ENCODE measurements around the gene ELF4. TPM values are rescaled to one million over a fixed set of nuclear protein-coding genes. Genes with fewer than 3 reads are reported as not detected.

Gene ELF4
- total and polyA plus RNA-seq, 9 of the 15 experiments (the other 6 are each of a cell fraction or from before 2014, with no cell fraction given) = 5.9 to 55.8 (median 25.2) TPM

DNA sequence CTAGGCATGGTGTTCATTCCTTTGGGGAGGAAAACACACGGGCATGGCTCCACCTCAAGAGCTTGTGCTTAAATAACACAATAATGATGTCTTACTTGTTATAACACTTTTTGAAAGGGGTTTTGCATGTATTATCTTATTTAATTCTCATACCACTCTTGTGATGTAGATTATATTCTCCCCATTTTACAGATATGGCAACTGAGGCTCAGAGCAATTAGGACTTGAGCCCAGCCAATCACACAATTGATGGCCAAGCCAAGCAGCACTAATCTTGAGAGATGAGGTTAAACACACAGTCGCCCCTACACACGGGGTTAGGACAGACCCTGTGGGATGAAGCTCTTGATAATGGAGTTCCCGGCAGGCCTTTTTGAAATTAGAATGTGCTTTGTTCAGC is 82.7 kb downstream of the ELF4 start (continued):
- TF ChIP-seq ZBTB40 (IDR thresholded peaks at IDR 0.05) (no peak), ZBTB40 (CRISPR knock-in tag; IDR thresholded peaks at IDR 0.05) (no peak), KDM1A (IDR thresholded peaks at IDR 0.05) (peak; percentile 38 to 41; a peak in 2 of 4 replicates), BCOR (IDR thresholded peaks at IDR 0.05) (peak; percentile 69; the same call in 1 of the 2 replicates)

Measured in K562 (cell line).